Common myeloid progenitor, CD34-positive (primary cell): Measurements from ENCODE around the gene ADAR.
A peak's percentile ranks its signal among the peaks of the same experiment; 100 is the strongest.

Source experiments
- CTCF ChIA-PET: fragments of 350-600 bp; sonication (Branson Sonifier 250); formaldehyde crosslinking; loops from one replicate; lab custom pipeline; 2021; ENCODE audit warnings: antibody characterized with exemption; lab: Charles Lee
- POLR2A ChIA-PET: fragments of 350-600 bp; sonication (Branson Sonifier 250); formaldehyde crosslinking; loops from one replicate; lab custom pipeline; 2021; ENCODE audit warnings: antibody characterized with exemption; lab: Charles Lee
- DNase-seq, 3 donors: peaks; one replicate each; pipeline versions ENCODE4 v3.0.0 to v3.0.0-alpha.2; 2013
- H3K27ac ChIP-seq, 2 experiments: 1 replicate in 1 of 2; 2 replicates in 1 of 2; pipeline ENCODE4 v1.7.0; 2013; ENCODE audit warnings: inconsistent platforms in 2 of 2, low read length in 2 of 2, mild to moderate bottlenecking in 2 of 2, low read depth in 1 of 2, moderate library complexity in 1 of 2; ENCODE audit not compliant: severe bottlenecking in 2 of 2, insufficient read depth in 1 of 2, poor library complexity in 1 of 2
- H3K27me3 ChIP-seq, 5 experiments: replicated peaks in 2 of 5; 1 replicate in 3 of 5; 2 replicates in 2 of 5; pipeline versions ENCODE4 v1.6.1 to v1.7.0; 2013; ENCODE audit warnings: low read length in 4 of 5, mild to moderate bottlenecking in 2 of 5, moderate library complexity in 2 of 5, inconsistent platforms in 1 of 5; ENCODE audit not compliant: insufficient read depth in 5 of 5, control insufficient read depth in 4 of 5
- H3K36me3 ChIP-seq, 4 experiments: 1 replicate in 2 of 4; 2 replicates in 2 of 4; pipeline versions ENCODE4 v1.6.1 to v1.7.0; 2013; ENCODE audit warnings: low read length in 3 of 4, control low read depth in 1 of 4, mild to moderate bottlenecking in 1 of 4; ENCODE audit not compliant: control insufficient read depth in 4 of 4, insufficient read depth in 4 of 4
- H3K4me1 ChIP-seq, 4 experiments: 1 replicate in 3 of 4; 2 replicates in 1 of 4; pipeline versions ENCODE4 v1.6.1 to v1.7.1; 2013; ENCODE audit warnings: low read length in 3 of 4, mild to moderate bottlenecking in 3 of 4, control low read depth in 1 of 4, inconsistent platforms in 1 of 4, moderate library complexity in 1 of 4; ENCODE audit not compliant: control insufficient read depth in 4 of 4, insufficient read depth in 4 of 4; ENCODE audit errors: control extremely low read depth in 1 of 4
- H3K4me3 ChIP-seq, 7 experiments: 1 replicate in 4 of 7; 2 replicates in 3 of 7; pipeline versions ENCODE4 v1.5.1 to v1.7.0; 2013; ENCODE audit warnings: mild to moderate bottlenecking in 7 of 7, low read length in 6 of 7, moderate library complexity in 6 of 7, inconsistent platforms in 2 of 7, low read depth in 2 of 7, control low read depth in 1 of 7; ENCODE audit not compliant: insufficient read depth in 4 of 7, control insufficient read depth in 1 of 7; ENCODE audit errors: extremely low read depth in 1 of 7
- H3K9me3 ChIP-seq, 5 experiments: 1 replicate in 4 of 5; 2 replicates in 1 of 5; pipeline versions ENCODE4 v1.6.1 to v1.7.1; 2013; ENCODE audit warnings: low read length in 4 of 5, mild to moderate bottlenecking in 2 of 5, inconsistent platforms in 1 of 5, low read depth in 1 of 5, moderate library complexity in 1 of 5; ENCODE audit not compliant: control insufficient read depth in 4 of 5, insufficient read depth in 2 of 5; ENCODE audit errors: control extremely low read depth in 1 of 5
- WGBS: methylation state at CpG from one replicate; pipeline ENCODE4 v1.1.5; 2013; ENCODE audit not compliant: insufficient coverage; 5-methylcytosine and 5-hydroxymethylcytosine counted together

Gene ADAR

DNA sequence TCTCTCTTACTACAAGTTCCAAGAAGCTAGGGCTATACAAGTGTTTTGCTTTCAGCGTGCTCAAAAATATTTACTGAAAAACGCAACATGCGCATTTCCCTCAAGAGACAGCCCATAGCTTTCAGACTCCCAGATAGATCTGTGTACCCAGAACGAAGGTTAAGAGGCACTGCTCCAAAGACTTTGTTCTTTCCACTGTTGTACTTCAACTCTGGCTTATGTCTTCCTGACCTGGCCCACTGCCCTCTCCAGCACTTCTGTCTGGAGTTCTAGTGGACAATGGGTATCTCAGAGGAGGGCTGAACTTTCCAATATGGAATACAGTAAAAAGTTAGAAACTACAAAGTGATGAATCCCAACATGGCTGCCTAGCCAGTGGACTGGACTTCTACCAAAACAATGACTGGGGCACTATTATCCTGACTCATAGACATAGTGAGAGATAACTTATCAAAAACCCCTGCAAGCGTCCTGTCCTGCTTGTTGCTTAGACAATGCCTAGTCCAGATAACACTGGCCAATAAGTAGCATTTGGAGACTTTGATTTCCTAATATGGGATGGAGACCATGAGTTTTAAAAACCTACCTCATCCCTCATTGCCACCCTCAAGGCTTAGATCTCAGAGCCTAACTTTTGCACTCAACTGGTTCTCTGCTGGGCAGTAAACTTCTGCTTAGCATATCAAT, 8.8 kb upstream of the ADAR start:
- Histone ChIP-seq H3K9me3 (no peaks in the 10 kb centered on the region), H3K4me1 (peaks cover 0 to 11% (median 6%) of the 10 kb centered on the region in 4 experiments), H3K27ac (no peak overlapping the region), H3K4me3 (no peak overlapping the region), H3K27me3 (no peaks in the 10 kb centered on the region), H3K36me3 (peaks cover 0 to 6% (median 2%) of the 10 kb centered on the region in 4 experiments)
- no peak for DNase-seq
- ChIA-PET POLR2A (no interaction called here), CTCF (no interaction called here)
- 100% methylated on average over 4 of the region's 5 CpGs for WGBS

DNA sequence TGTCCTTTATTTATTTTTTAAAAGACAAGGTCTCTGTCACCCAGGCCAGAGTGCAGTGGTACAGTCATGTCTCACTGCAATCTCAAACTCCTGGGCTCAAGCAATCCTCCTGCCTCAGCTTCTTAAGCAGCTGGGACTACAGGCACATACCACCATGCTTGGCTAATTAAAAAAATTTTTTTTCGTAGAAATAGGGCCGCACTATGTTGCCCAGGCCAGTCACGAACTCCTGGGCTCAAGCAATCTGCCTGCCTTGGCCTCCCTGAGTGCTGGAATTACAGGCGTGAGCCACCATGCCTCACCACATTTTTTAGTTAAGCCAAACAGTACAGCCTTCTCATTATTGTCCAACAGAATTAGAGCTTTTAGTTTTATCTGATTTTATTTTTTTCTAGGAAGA, 7.4 kb upstream of the ADAR start:
- no peaks in the 10 kb centered on the region for H3K9me3 ChIP-seq
- no peaks in the 10 kb centered on the region for H3K27me3 ChIP-seq
- DNase-seq, result no peak
- 84% methylated on average over 3 of the region's 4 CpGs for WGBS
- H3K36me3 ChIP-seq, result peaks cover 0 to 6% (median 2%) of the 10 kb centered on the region in 4 experiments
- no peak overlapping the region for H3K27ac ChIP-seq
- ChIA-PET POLR2A (no interaction called here), CTCF (interaction anchor here (1.0 kb wide), 1 partner anchor 11 kb away, joined by 3 read pairs; no protein-coding TSS in a partner anchor)
- no peak overlapping the region for H3K4me3 ChIP-seq
- peaks cover 0 to 14% (median 4%) of the 10 kb centered on the region in 4 experiments for H3K4me1 ChIP-seq

DNA sequence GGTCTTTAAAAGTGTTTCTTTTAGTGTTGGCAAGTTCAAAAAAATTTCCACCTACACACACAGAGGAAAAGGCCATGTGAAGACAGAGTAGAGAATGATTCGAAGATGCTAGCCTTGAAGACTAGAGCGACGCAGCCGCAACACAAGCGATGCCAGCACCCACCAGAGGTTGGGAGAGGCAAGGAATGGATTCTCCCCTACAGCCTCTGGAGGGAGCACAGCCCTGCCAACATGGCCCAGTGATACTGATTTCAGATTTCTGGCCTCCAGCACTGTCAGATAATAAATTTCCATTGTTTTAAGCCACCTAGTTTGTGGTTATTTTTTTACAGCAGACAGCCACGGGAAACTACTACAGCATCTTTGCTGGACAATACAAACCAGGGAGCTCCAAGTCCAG, 6.9 kb upstream of the ADAR start:
- ChIA-PET POLR2A (no interaction called here), CTCF (interaction anchor here (1.0 kb wide), 1 partner anchor 10 kb away, joined by 3 read pairs; no protein-coding TSS in a partner anchor)
- Histone ChIP-seq H3K9me3 (no peaks in the 10 kb centered on the region), H3K27me3 (no peaks in the 10 kb centered on the region), H3K27ac (no peak overlapping the region), H3K36me3 (peaks cover 0 to 6% (median 2%) of the 10 kb centered on the region in 4 experiments), H3K4me3 (no peak overlapping the region), H3K4me1 (peaks cover 3 to 18% (median 7%) of the 10 kb centered on the region in 4 experiments)
- WGBS, result 87% methylated on average over 5 of the region's 6 CpGs
- no peak for DNase-seq

GRCh38 chr1:154614247-154614646, 6.3 kb upstream of the ADAR start:
- Histone ChIP-seq H3K9me3 (no peaks in the 10 kb centered on the region), H3K27ac (no peak overlapping the region), H3K36me3 (peaks cover 0 to 6% (median 2%) of the 10 kb centered on the region in 4 experiments), H3K4me3 (no peak overlapping the region), H3K4me1 (peaks cover 8 to 24% (median 10%) of the 10 kb centered on the region in 4 experiments), H3K27me3 (no peaks in the 10 kb centered on the region)
- no peak for DNase-seq
- WGBS, result 100% methylated on average over 4 of the region's 4 CpGs
- POLR2A ChIA-PET, result interaction anchor here (0.6 kb wide), 1 partner anchor 41 kb away, joined by 3 read pairs; no protein-coding TSS in a partner anchor
- CTCF ChIA-PET, result interaction anchor here (1.0 to 1.2 kb wide), 2 partner anchors 9 to 55 kb away, joined by 3 to 6 read pairs; no protein-coding TSS in a partner anchor

DNA sequence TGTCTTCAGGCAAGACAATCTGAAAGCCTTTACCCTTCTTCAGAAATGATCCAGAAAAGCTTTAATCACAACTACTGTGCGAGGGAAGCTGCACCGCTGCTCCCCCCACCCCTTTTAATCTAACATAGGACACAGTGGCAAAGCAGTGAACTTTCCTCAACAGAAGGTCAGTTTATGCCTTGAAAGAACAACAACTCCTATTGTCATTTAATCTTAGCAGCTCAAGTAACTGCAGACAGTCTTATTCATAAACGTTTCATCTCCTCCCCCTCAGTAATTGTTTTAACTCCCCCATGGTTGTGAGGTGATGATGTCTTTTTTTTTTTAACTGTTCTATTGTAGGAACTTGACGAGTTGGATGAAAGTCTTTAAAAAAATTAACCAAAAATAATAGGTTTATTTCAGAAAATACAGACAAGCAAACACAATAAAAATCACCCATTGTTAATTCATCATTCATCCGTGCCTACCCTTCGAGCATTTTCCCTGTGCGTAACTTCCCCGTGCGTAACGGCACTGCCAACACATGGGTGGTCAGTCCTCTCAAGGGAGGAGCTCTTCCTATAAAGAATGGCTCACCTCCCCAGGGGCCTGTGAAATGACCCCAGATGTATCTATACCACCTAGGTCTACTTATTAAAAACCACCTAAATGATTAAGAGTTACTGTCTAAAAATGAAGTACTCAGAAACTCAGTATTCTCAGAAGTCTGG, 3.3 kb upstream of the ADAR start:
- H3K4me3 ChIP-seq, result no peak overlapping the region
- POLR2A ChIA-PET, result no interaction called here
- H3K27me3 ChIP-seq, result no peaks in the 10 kb centered on the region
- no peaks in the 10 kb centered on the region for H3K9me3 ChIP-seq
- WGBS, result 95% methylated on average over 6 of the region's 10 CpGs
- CTCF ChIA-PET, result interaction anchor here (1.2 to 3.1 kb wide), 2 partner anchors 10 to 12 kb away, joined by 4 to 15 read pairs; no protein-coding TSS in a partner anchor
- no peak for DNase-seq
- H3K27ac ChIP-seq, result no peak overlapping the region
- peaks cover 0 to 4% (median 0%) of the 10 kb centered on the region in 4 experiments for H3K36me3 ChIP-seq
- H3K4me1 ChIP-seq, result peaks cover 19 to 44% (median 23%) of the 10 kb centered on the region in 4 experiments

- DNase-seq, result peak in 2 of 3 donors; percentile 40 to 54
- WGBS, result 37% methylated on average over 2 of the region's 12 CpGs
- POLR2A ChIA-PET, result interaction anchor here (0.5 to 1.2 kb wide), 2 partner anchors 19 to 404 kb away, joined by 4 read pairs; no protein-coding TSS in a partner anchor
These were observed 1.7 kb upstream of the ADAR start for GRCh38 chr1:154609398-154610380.

More at GRCh38 chr1:154609398-154610380, 1.7 kb upstream of the ADAR start:
- peak overlapping the region in 6 of 7 experiments; percentile 11 to 100 (median 74) for H3K4me3 ChIP-seq
- no peaks in the 10 kb centered on the region for H3K9me3 ChIP-seq
- peaks cover 0 to 9% (median 5%) of the 10 kb centered on the region in 4 experiments for H3K36me3 ChIP-seq
- CTCF ChIA-PET, result interaction anchor here (0.9 to 3.1 kb wide), 4 partner anchors 11 to 66 kb away, joined by 3 to 15 read pairs (median 3); no protein-coding TSS in a partner anchor
- no peaks in the 10 kb centered on the region for H3K27me3 ChIP-seq
- H3K4me1 ChIP-seq, result peaks cover 21 to 39% (median 28%) of the 10 kb centered on the region in 4 experiments
- H3K27ac ChIP-seq, result peak overlapping the region in 1 of 2 experiments; percentile 96
